ENCODE results near the gene PRUNE1.
A peak's percentile ranks its signal among the peaks of the same experiment; 100 is the strongest.

The PRUNE1 gene

GRCh38 chr1:151056149-151056548 lies 47.9 kb downstream of the PRUNE1 start:
- H3K4me2 ChIP-seq (ENCODE audit: low read depth, low read length, poor library complexity, severe bottlenecking) = no peak overlapping the region
- H3F3A ChIP-seq (ENCODE audit: insufficient read depth) = peaks cover 4% of the 10 kb centered on the region
- H3K9me2 ChIP-seq (replicated peaks; ENCODE audit: insufficient read depth, low read length) = no peaks in the 10 kb centered on the region
- no peaks in the 10 kb centered on the region; the same call in 1 of the 2 replicates for H4K20me1 ChIP-seq (ENCODE audit: low read depth, low read length)
- no peak overlapping the region for H2AFZ ChIP-seq (ENCODE audit: low read depth, low read length, severe bottlenecking)
- no peak overlapping the region for H3K4me3 ChIP-seq (ENCODE audit: insufficient read depth, low read length, poor library complexity, severe bottlenecking)
- H3K27ac ChIP-seq (ENCODE audit: low read depth, low read length) = no peak overlapping the region
- peaks cover 12% of the 10 kb centered on the region; the same call in 1 of the 2 replicates for H3K36me3 ChIP-seq (ENCODE audit: low read length)
- 0 out of 2 replicates have a peak overlapping the region, but pooled peaks have one; percentile 2 for H3K9ac ChIP-seq (ENCODE audit: low read length)
- H3K9me3 ChIP-seq (ENCODE audit: insufficient read depth, low read length) = no peaks in the 10 kb centered on the region
- no peaks in the 10 kb centered on the region for H3K27me3 ChIP-seq (ENCODE audit: low read length)
- no peak for TF ChIP-seq EZH2phosphoT487 (conservative IDR thresholded peaks at IDR 0.05; ENCODE audit: low read length)
- TF ChIP-seq, protein P1, sequence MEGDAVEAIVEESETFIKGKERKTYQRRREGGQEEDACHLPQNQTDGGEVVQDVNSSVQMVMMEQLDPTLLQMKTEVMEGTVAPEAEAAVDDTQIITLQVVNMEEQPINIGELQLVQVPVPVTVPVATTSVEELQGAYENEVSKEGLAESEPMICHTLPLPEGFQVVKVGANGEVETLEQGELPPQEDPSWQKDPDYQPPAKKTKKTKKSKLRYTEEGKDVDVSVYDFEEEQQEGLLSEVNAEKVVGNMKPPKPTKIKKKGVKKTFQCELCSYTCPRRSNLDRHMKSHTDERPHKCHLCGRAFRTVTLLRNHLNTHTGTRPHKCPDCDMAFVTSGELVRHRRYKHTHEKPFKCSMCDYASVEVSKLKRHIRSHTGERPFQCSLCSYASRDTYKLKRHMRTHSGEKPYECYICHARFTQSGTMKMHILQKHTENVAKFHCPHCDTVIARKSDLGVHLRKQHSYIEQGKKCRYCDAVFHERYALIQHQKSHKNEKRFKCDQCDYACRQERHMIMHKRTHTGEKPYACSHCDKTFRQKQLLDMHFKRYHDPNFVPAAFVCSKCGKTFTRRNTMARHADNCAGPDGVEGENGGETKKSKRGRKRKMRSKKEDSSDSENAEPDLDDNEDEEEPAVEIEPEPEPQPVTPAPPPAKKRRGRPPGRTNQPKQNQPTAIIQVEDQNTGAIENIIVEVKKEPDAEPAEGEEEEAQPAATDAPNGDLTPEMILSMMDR (IDR thresholded peaks at IDR 0.05; ENCODE audit: insufficient read depth, low read length, poor library complexity, severe bottlenecking) = no peak
- peaks cover 48% of the 10 kb centered on the region for H3K79me2 ChIP-seq (ENCODE audit: insufficient read depth, low read length)

GRCh38 chr1:151058692-151059091 lies 50.4 kb downstream of the PRUNE1 start:
- Histone ChIP-seq H3K36me3 (ENCODE audit: low read length) (peaks cover 8% of the 10 kb centered on the region; the same call in 1 of the 2 replicates), H3K27ac (ENCODE audit: low read depth, low read length) (peak overlapping the region; percentile 74), H4K20me1 (ENCODE audit: low read depth, low read length) (no peaks in the 10 kb centered on the region; the same call in 1 of the 2 replicates)

GRCh38 chr1:151059109-151060006 lies 51.1 kb downstream of the PRUNE1 start, which contains the start of gene CDC42SE1:
Gene CDC42SE1 (minus strand): TSS chr1:151059622. CDS start chr1:151055730, 3,892 bp downstream.
- H3K9me3 ChIP-seq (ENCODE audit: insufficient read depth, low read length) = no peaks in the 10 kb centered on the region
- H3K4me2 ChIP-seq (ENCODE audit: low read depth, low read length, poor library complexity, severe bottlenecking) = peak within 1 kb of the TSS; percentile 83
- peaks cover 50% of the 10 kb centered on the region for H3K79me2 ChIP-seq (ENCODE audit: insufficient read depth, low read length)
- peaks cover 8% of the 10 kb centered on the region; the same call in 1 of the 2 replicates for H3K36me3 ChIP-seq (ENCODE audit: low read length)
- H2AFZ ChIP-seq (ENCODE audit: low read depth, low read length, severe bottlenecking) = peak within 1 kb of the TSS; percentile 72
- peak within 1 kb of the TSS; percentile 95 for H3K9ac ChIP-seq (ENCODE audit: low read length)
- H4K20me1 ChIP-seq (ENCODE audit: low read depth, low read length) = no peaks in the 10 kb centered on the region; the same call in 1 of the 2 replicates
- H3F3A ChIP-seq (ENCODE audit: insufficient read depth) = peaks cover 13% of the 10 kb centered on the region
- H3K4me3 ChIP-seq (ENCODE audit: insufficient read depth, low read length, poor library complexity, severe bottlenecking) = peak within 1 kb of the TSS; percentile 87
- no peaks in the 10 kb centered on the region for H3K9me2 ChIP-seq (replicated peaks; ENCODE audit: insufficient read depth, low read length)
- H3K27ac ChIP-seq (ENCODE audit: low read depth, low read length) = peak within 1 kb of the TSS; percentile 74
- no peak for TF ChIP-seq EZH2phosphoT487 (conservative IDR thresholded peaks at IDR 0.05; ENCODE audit: low read length)
- TF ChIP-seq, protein P1 (IDR thresholded peaks at IDR 0.05; ENCODE audit: insufficient read depth, low read length, poor library complexity, severe bottlenecking) = peak; percentile 62
- H3K27me3 ChIP-seq (ENCODE audit: low read length) = no peaks in the 10 kb centered on the region

More at GRCh38 chr1:151058692-151059091, 50.4 kb downstream of the PRUNE1 start:
- peak overlapping the region; percentile 83 for H3K4me2 ChIP-seq (ENCODE audit: low read depth, low read length, poor library complexity, severe bottlenecking)
- H3F3A ChIP-seq (ENCODE audit: insufficient read depth) = peaks cover 13% of the 10 kb centered on the region
- no peaks in the 10 kb centered on the region for H3K27me3 ChIP-seq (ENCODE audit: low read length)
- H3K9ac ChIP-seq (ENCODE audit: low read length) = peak overlapping the region; percentile 95
- no peak overlapping the region for H2AFZ ChIP-seq (ENCODE audit: low read depth, low read length, severe bottlenecking)
- H3K9me2 ChIP-seq (replicated peaks; ENCODE audit: insufficient read depth, low read length) = no peaks in the 10 kb centered on the region
- H3K79me2 ChIP-seq (ENCODE audit: insufficient read depth, low read length) = peaks cover 50% of the 10 kb centered on the region
- H3K4me3 ChIP-seq (ENCODE audit: insufficient read depth, low read length, poor library complexity, severe bottlenecking) = peak overlapping the region; percentile 87
- TF ChIP-seq EZH2phosphoT487 (conservative IDR thresholded peaks at IDR 0.05; ENCODE audit: low read length) = no peak
- TF ChIP-seq, protein P1 (IDR thresholded peaks at IDR 0.05; ENCODE audit: insufficient read depth, low read length, poor library complexity, severe bottlenecking) = no peak
- no peaks in the 10 kb centered on the region for H3K9me3 ChIP-seq (ENCODE audit: insufficient read depth, low read length)

All from SU-DHL-6 (cell line).